ENCODE results near the gene LARP1B.

GRCh38 chr4:128141866-128142265, 80.8 kb downstream of the LARP1B start:
- TF ChIP-seq GTF2F1 (IDR thresholded peaks at IDR 0.05; ENCODE audit: borderline replicate concordance, low read depth, low read length): no peak
- TF ChIP-seq EP300 (IDR thresholded peaks at IDR 0.05; ENCODE audit: borderline replicate concordance in 1 of 2, low read depth in 2 of 2, low read length in 2 of 2): no peak
- TF ChIP-seq, protein P1, sequence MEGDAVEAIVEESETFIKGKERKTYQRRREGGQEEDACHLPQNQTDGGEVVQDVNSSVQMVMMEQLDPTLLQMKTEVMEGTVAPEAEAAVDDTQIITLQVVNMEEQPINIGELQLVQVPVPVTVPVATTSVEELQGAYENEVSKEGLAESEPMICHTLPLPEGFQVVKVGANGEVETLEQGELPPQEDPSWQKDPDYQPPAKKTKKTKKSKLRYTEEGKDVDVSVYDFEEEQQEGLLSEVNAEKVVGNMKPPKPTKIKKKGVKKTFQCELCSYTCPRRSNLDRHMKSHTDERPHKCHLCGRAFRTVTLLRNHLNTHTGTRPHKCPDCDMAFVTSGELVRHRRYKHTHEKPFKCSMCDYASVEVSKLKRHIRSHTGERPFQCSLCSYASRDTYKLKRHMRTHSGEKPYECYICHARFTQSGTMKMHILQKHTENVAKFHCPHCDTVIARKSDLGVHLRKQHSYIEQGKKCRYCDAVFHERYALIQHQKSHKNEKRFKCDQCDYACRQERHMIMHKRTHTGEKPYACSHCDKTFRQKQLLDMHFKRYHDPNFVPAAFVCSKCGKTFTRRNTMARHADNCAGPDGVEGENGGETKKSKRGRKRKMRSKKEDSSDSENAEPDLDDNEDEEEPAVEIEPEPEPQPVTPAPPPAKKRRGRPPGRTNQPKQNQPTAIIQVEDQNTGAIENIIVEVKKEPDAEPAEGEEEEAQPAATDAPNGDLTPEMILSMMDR (IDR thresholded peaks at IDR 0.05; ENCODE audit: control extremely low read depth in 1 of 3, insufficient read depth in 1 of 3, low read depth in 1 of 3, low read length in 3 of 3): no peak
- TF ChIP-seq TAF7 (optimal IDR thresholded peaks at IDR 0.05; ENCODE audit: borderline replicate concordance, low read depth, low read length): no peak
- TF ChIP-seq JUND (IDR thresholded peaks at IDR 0.05; ENCODE audit: low read length): no peak

Data from H1 (cell line).